ENCODE measurements around the gene RMND1. TPM values are rescaled to one million over a fixed set of nuclear protein-coding genes. Genes with fewer than 3 reads are reported as not detected.

The RMND1 gene
- total and polyA plus RNA-seq, 9 of the 15 experiments (the other 6 are each of a cell fraction or from before 2014, with no cell fraction given): 26.9 to 47.8 (median 36.2) TPM

- H3K4me2 ChIP-seq (ENCODE audit: insufficient read depth, low read length): no peak overlapping the region
- ChIA-PET CTCF (ENCODE audit: low intra/inter-chr PET ratio) (no interaction called here), POLR2A (interaction anchor here (0.9 to 1.4 kb wide), 2 partner anchors 11 to 13 kb away, joined by 3 to 9 read pairs; no protein-coding TSS in a partner anchor)
- H3K79me2 ChIP-seq (ENCODE audit: control insufficient read depth, insufficient read depth, low read length): peaks cover 86% of the 10 kb centered on the region
- FAIRE-seq (no peak), DNase-seq (ENCODE audit: extremely low read depth in 1 of 4, low spot score in 3 of 4) (no peak), ATAC-seq (no peak)
- H4K20me1 ChIP-seq (replicated peaks; ENCODE audit: control insufficient read depth, insufficient read depth, low read length): no peaks in the 10 kb centered on the region; the same call in 1 of the 2 replicates
- 73% methylated on average over 6 of the region's 6 CpGs for whole genome bisulfite sequencing (ENCODE audit: insufficient coverage, low coverage, missing lambda C conversion rate)
- H3K27ac ChIP-seq (ENCODE audit: extremely low read depth, low read depth, low read length): no peak overlapping the region
- no peak for TF ChIP-seq TCF7 (IDR thresholded peaks at IDR 0.05; ENCODE audit: borderline replicate concordance)
- TF ChIP-seq YBX1 (IDR thresholded peaks at IDR 0.05): no peak
- no peak for TF ChIP-seq SP2 (IDR thresholded peaks at IDR 0.05; ENCODE audit: extremely low read depth, low read depth, low read length, poor library complexity, severe bottlenecking)
- no peak for TF ChIP-seq PHF8 (IDR thresholded peaks at IDR 0.05; ENCODE audit: borderline replicate concordance, low read length)
- TF ChIP-seq ZBTB8A (IDR thresholded peaks at IDR 0.05; ENCODE audit: partially characterized antibody): no peak
- TF ChIP-seq ZSCAN29 (IDR thresholded peaks at IDR 0.05): no peak
- no peak for TF ChIP-seq RBM34 (IDR thresholded peaks at IDR 0.05; ENCODE audit: borderline replicate concordance, insufficient read depth, low read length)
- TF ChIP-seq SAFB2 (IDR thresholded peaks at IDR 0.05; ENCODE audit: borderline replicate concordance, low read depth, low read length, severe bottlenecking): no peak
- no peak for TF ChIP-seq ZNF764 (CRISPR knock-in tag; IDR thresholded peaks at IDR 0.05; ENCODE audit: low read depth)
- TF ChIP-seq TARDBP (IDR thresholded peaks at IDR 0.05): no peak
- no peak for TF ChIP-seq STAT5A (IDR thresholded peaks at IDR 0.05; ENCODE audit: borderline replicate concordance, low read length)
- no peak for TF ChIP-seq ZNF280A (IDR thresholded peaks at IDR 0.05; ENCODE audit: low read depth, partially characterized antibody)
- no peak for TF ChIP-seq POLR3A (IDR thresholded peaks at IDR 0.05; ENCODE audit: borderline replicate concordance, extremely low read depth, insufficient read depth, insufficient read length)
- TF ChIP-seq RBM14 (IDR thresholded peaks at IDR 0.05; ENCODE audit: borderline replicate concordance, insufficient read depth, low read depth, low read length): no peak
- no peaks in the 10 kb centered on the region for H3K27me3 ChIP-seq (ENCODE audit: control insufficient read depth in 2 of 2, insufficient read depth in 2 of 2, low read length in 2 of 2)
- H3K4me1 ChIP-seq (replicated peaks in 1 of 2; ENCODE audit: control insufficient read depth in 2 of 2, insufficient read depth in 2 of 2, low read length in 2 of 2): no peaks in the 10 kb centered on the region
- no peak overlapping the region for H2AFZ ChIP-seq (ENCODE audit: low read depth, low read length)
- no peaks in the 10 kb centered on the region for H3K9me3 ChIP-seq (replicated peaks; ENCODE audit: control insufficient read depth, insufficient read depth, low read depth, low read length)
- BruUV-seq (replicated peaks): no TSS peak
- H3K36me3 ChIP-seq (ENCODE audit: control insufficient read depth, insufficient read depth, low read length): peaks cover 72% of the 10 kb centered on the region
- intact Hi-C loops (cut with micrococcal nuclease): no loop called here
- no peak overlapping the region for H3K4me3 ChIP-seq
- H3K9ac ChIP-seq (ENCODE audit: insufficient read depth in 1 of 2, low read depth in 2 of 2, low read length in 2 of 2): no peak overlapping the region
- in situ Hi-C loops (cut with MboI): loop anchor here (25.0 kb wide), 1 partner anchor 1587 kb away; the partner anchor contains the start of gene FBXO5
- H3K9me1 ChIP-seq (ENCODE audit: control insufficient read depth, insufficient read depth, low read length): peaks cover 5% of the 10 kb centered on the region
These were observed 51.5 kb downstream of the RMND1 start for GRCh38 chr6:151400473-151400872.

Measured in K562 (cell line).